ENCODE results near the gene HHATL. TPM values are rescaled to one million over a fixed set of nuclear protein-coding genes. Genes with fewer than 3 reads are reported as not detected.

Gene HHATL
- total and polyA plus RNA-seq, 7 donors: 37.0 to 276 (median 166) TPM

- no peak for TF ChIP-seq CTCF (IDR thresholded peaks at IDR 0.05)
- H3K9me3 ChIP-seq: no peaks in the 10 kb centered on the region
- H3K36me3 ChIP-seq (ENCODE audit: insufficient read depth in 1 of 2, low read depth in 1 of 2): no peaks in the 10 kb centered on the region
- DNase-seq: no peak
- H3K27me3 ChIP-seq (ENCODE audit: insufficient read depth in 3 of 3, low read length in 2 of 3): no peaks in the 10 kb centered on the region
- H3K4me1 ChIP-seq: peaks cover 25% of the 10 kb centered on the region
- H3K4me3 ChIP-seq: no peak overlapping the region
- no peak for ATAC-seq
- 78 to 82% (median 80%) methylated on average over 4 of the region's 4 CpGs for WGBS, 3 donors
- intact Hi-C loops (cut with DNase I): no loop called here
- H3K27ac ChIP-seq: no peak overlapping the region
These were observed 21.8 kb downstream of the HHATL start for GRCh38 chr3:42680806-42681205.

GRCh38 chr3:42680271-42680670 is 22.3 kb downstream of the HHATL start:
- H3K27ac ChIP-seq: no peak overlapping the region
- DNase-seq (no peak), ATAC-seq (no peak)
- no peaks in the 10 kb centered on the region for H3K36me3 ChIP-seq (ENCODE audit: insufficient read depth in 1 of 2, low read depth in 1 of 2)
- 82 to 90% (median 89%) methylated on average over 1 of the region's 1 CpG for WGBS, 3 donors
- intact Hi-C loops (cut with DNase I): no loop called here
- no peaks in the 10 kb centered on the region for H3K27me3 ChIP-seq (ENCODE audit: insufficient read depth in 3 of 3, low read length in 2 of 3)
- H3K9me3 ChIP-seq: no peaks in the 10 kb centered on the region
- H3K4me1 ChIP-seq: peaks cover 21% of the 10 kb centered on the region
- no peak for TF ChIP-seq CTCF (IDR thresholded peaks at IDR 0.05)
- no peak overlapping the region for H3K4me3 ChIP-seq

- ATAC-seq (no peak), DNase-seq (no peak)
- no peaks in the 10 kb centered on the region for H3K27me3 ChIP-seq (ENCODE audit: insufficient read depth in 3 of 3, low read length in 2 of 3)
- no peaks in the 10 kb centered on the region for H3K9me3 ChIP-seq
- H3K4me1 ChIP-seq: peaks cover 8% of the 10 kb centered on the region
- H3K4me3 ChIP-seq: no peak overlapping the region
- TF ChIP-seq CTCF (IDR thresholded peaks at IDR 0.05): no peak
- no peaks in the 10 kb centered on the region for H3K36me3 ChIP-seq (ENCODE audit: insufficient read depth in 1 of 2, low read depth in 1 of 2)
- H3K27ac ChIP-seq: no peak overlapping the region
- intact Hi-C loops (cut with DNase I): no loop called here
- WGBS, 3 donors: 85 to 89% (median 85%) methylated on average over 2 of the region's 2 CpGs
These were observed 24.2 kb downstream of the HHATL start for GRCh38 chr3:42678447-42678846.

GRCh38 chr3:42675909-42676308 is 26.7 kb downstream of the HHATL start:
- H3K27ac ChIP-seq: no peak overlapping the region
- no peak for ATAC-seq
- no peak for TF ChIP-seq CTCF (IDR thresholded peaks at IDR 0.05)
- DNase-seq: no peak
- H3K36me3 ChIP-seq (ENCODE audit: insufficient read depth in 1 of 2, low read depth in 1 of 2): no peaks in the 10 kb centered on the region
- no peaks in the 10 kb centered on the region for H3K27me3 ChIP-seq (ENCODE audit: insufficient read depth in 3 of 3, low read length in 2 of 3)
- 85 to 89% (median 85%) methylated on average over 2 of the region's 2 CpGs for WGBS, 3 donors
- intact Hi-C loops (cut with DNase I): no loop called here
- no peaks in the 10 kb centered on the region for H3K9me3 ChIP-seq
- no peaks in the 10 kb centered on the region for H3K4me1 ChIP-seq
- no peak overlapping the region for H3K4me3 ChIP-seq

GRCh38 chr3:42674146-42674545 is 28.5 kb downstream of the HHATL start:
- H3K9me3 ChIP-seq: no peaks in the 10 kb centered on the region
- intact Hi-C loops (cut with DNase I): no loop called here
- H3K4me3 ChIP-seq: no peak overlapping the region
- WGBS, 3 donors: 54 to 57% (median 56%) methylated on average over 3 of the region's 3 CpGs
- ATAC-seq (no peak), DNase-seq (no peak)
- H3K36me3 ChIP-seq (ENCODE audit: insufficient read depth in 1 of 2, low read depth in 1 of 2): no peaks in the 10 kb centered on the region
- no peak overlapping the region for H3K27ac ChIP-seq
- no peak for TF ChIP-seq CTCF (IDR thresholded peaks at IDR 0.05)
- H3K27me3 ChIP-seq (ENCODE audit: insufficient read depth in 3 of 3, low read length in 2 of 3): no peaks in the 10 kb centered on the region
- peaks cover under 1% of the 10 kb centered on the region for H3K4me1 ChIP-seq

Measured in psoas muscle (tissue), 8 donors.